HEK293 (cell line): Measurements from ENCODE around the gene SERPINI1.

Experiments used
- CTCF ChIA-PET: fragments of 350-600 bp; formaldehyde crosslinking; extraction: SDS; loops from one replicate; lab custom pipeline; 2021; ENCODE audit warnings: antibody characterized with exemption; lab: Yijun Ruan, JAX
- POLR2A ChIA-PET: fragments of 300-600 bp; formaldehyde crosslinking; extraction: SDS; loops from one replicate; lab custom pipeline; 2020; ENCODE audit warnings: antibody characterized with exemption, inconsistent platforms; lab: Yijun Ruan, JAX
- H3K27ac ChIP-seq: fragments of 200-500 bp; sonication (Bioruptor generic); 2 replicates; pipeline ENCODE4 v1.5.1; 2014; ENCODE audit warnings: low read depth, low read length, control low read depth, inconsistent platforms; ENCODE audit errors: extremely low read depth
- H3K36me3 ChIP-seq, 2 experiments: fragments of 200-500 bp in 1 of 2; sonication (Bioruptor generic) in 1 of 2; 1 replicate in 1 of 2; 2 replicates in 1 of 2; pipeline ENCODE4 v1.5.1; 2014 to 2017; ENCODE audit warnings: inconsistent platforms in 2 of 2, low read length in 2 of 2; ENCODE audit not compliant: control insufficient read depth in 2 of 2, insufficient read depth in 1 of 2
- H3K4me1 ChIP-seq: fragments of 200-500 bp; sonication (Bioruptor generic); 2 replicates; pipeline ENCODE4 v1.5.1; 2014; ENCODE audit warnings: mild to moderate bottlenecking, low read length, inconsistent platforms; ENCODE audit not compliant: control insufficient read depth, insufficient read depth
- H3K4me3 ChIP-seq: 2 replicates; pipeline ENCODE4 v1.5.1; 2011; ENCODE audit warnings: low read depth, mild to moderate bottlenecking, control low read depth, low read length, moderate library complexity
- H3K9me3 ChIP-seq: fragments of 200-500 bp; sonication (Bioruptor generic); 2 replicates; pipeline ENCODE4 v1.5.1; 2014; ENCODE audit warnings: low read depth, low read length, inconsistent platforms; ENCODE audit not compliant: control insufficient read depth, insufficient read depth
- GLIS1 ChIP-seq: fragments of 450-650 bp; formaldehyde crosslinking; IDR thresholded peaks from 2 replicates; pipeline ENCODE4 v1.5.1; 2016; ENCODE audit warnings: missing biosample characterization, missing genetic modification characterization
- HIC1 ChIP-seq: fragments of 450-650 bp; formaldehyde crosslinking; IDR thresholded peaks from 2 replicates; pipeline ENCODE4 v1.5.1; 2016; ENCODE audit warnings: missing biosample characterization, missing genetic modification characterization
- HOXC10 ChIP-seq: sonication (generic); formaldehyde crosslinking; IDR thresholded peaks from 2 replicates; pipeline ENCODE4 v1.8.1; 2023; ENCODE audit warnings: mild to moderate bottlenecking, missing genetic modification reagents
- KLF16 ChIP-seq: fragments of 450-650 bp; formaldehyde crosslinking; IDR thresholded peaks from 2 replicates; pipeline ENCODE4 v1.5.1; 2017; ENCODE audit warnings: missing biosample characterization, missing genetic modification characterization
- KLF9 ChIP-seq: fragments of 450-650 bp; formaldehyde crosslinking; IDR thresholded peaks from 2 replicates; pipeline ENCODE4 v1.5.1; 2016; ENCODE audit warnings: missing biosample characterization, missing genetic modification characterization, low read depth
- PRDM1 ChIP-seq: fragments of 450-650 bp; formaldehyde crosslinking; IDR thresholded peaks from 2 replicates; pipeline ENCODE4; 2016; ENCODE audit warnings: missing biosample characterization, missing genetic modification characterization
- PRDM10 ChIP-seq: fragments of 450-650 bp; formaldehyde crosslinking; IDR thresholded peaks from 2 replicates; pipeline ENCODE4 v1.5.1; 2016; ENCODE audit warnings: missing biosample characterization, missing genetic modification characterization
- PRDM4 ChIP-seq: fragments of 450-650 bp; formaldehyde crosslinking; IDR thresholded peaks from 2 replicates; pipeline ENCODE4 v1.5.1; 2017; ENCODE audit warnings: missing biosample characterization, missing genetic modification characterization
- REPIN1 ChIP-seq: fragments of 450-650 bp; formaldehyde crosslinking; IDR thresholded peaks from 2 replicates; pipeline ENCODE4 v1.5.1; 2017; ENCODE audit warnings: missing biosample characterization, missing genetic modification characterization, low read depth
- SP3 ChIP-seq: fragments of 450-650 bp; formaldehyde crosslinking; IDR thresholded peaks from 2 replicates; pipeline ENCODE4 v1.5.1; 2016; ENCODE audit warnings: missing biosample characterization, missing genetic modification characterization
- ZBTB17 ChIP-seq: fragments of 450-650 bp; formaldehyde crosslinking; IDR thresholded peaks from 2 replicates; pipeline ENCODE4 v1.5.1; 2016; ENCODE audit warnings: missing biosample characterization, missing genetic modification characterization
- ZNF121 ChIP-seq: fragments of 450-650 bp; formaldehyde crosslinking; IDR thresholded peaks from 2 replicates; pipeline ENCODE4 v1.5.1; 2016; ENCODE audit warnings: missing biosample characterization, missing genetic modification characterization
- ZNF132 ChIP-seq: fragments of 450-650 bp; formaldehyde crosslinking; IDR thresholded peaks from 2 replicates; pipeline ENCODE4 v1.5.1; 2017; ENCODE audit warnings: missing biosample characterization, missing genetic modification characterization, borderline replicate concordance
- ZNF146 ChIP-seq: fragments of 450-650 bp; formaldehyde crosslinking; IDR thresholded peaks from 2 replicates; pipeline ENCODE4 v1.5.1; 2016; ENCODE audit warnings: missing biosample characterization, missing genetic modification characterization
- ZNF157 ChIP-seq: fragments of 450-650 bp; formaldehyde crosslinking; IDR thresholded peaks from 2 replicates; pipeline ENCODE4 v1.5.1; 2016; ENCODE audit warnings: missing biosample characterization, missing genetic modification characterization
- ZNF169 ChIP-seq: fragments of 450-650 bp; formaldehyde crosslinking; IDR thresholded peaks from 2 replicates; pipeline ENCODE4 v1.5.1; 2016; ENCODE audit warnings: missing biosample characterization, missing genetic modification characterization
- ZNF2 ChIP-seq: fragments of 450-650 bp; formaldehyde crosslinking; IDR thresholded peaks from 2 replicates; pipeline ENCODE4 v1.5.1; 2016; ENCODE audit warnings: missing biosample characterization, missing genetic modification characterization
- ZNF214 ChIP-seq: fragments of 450-650 bp; formaldehyde crosslinking; IDR thresholded peaks from 2 replicates; pipeline ENCODE4 v1.5.1; 2017; ENCODE audit warnings: missing biosample characterization, mild to moderate bottlenecking, missing genetic modification characterization, borderline replicate concordance
- ZNF223 ChIP-seq: fragments of 450-650 bp; formaldehyde crosslinking; IDR thresholded peaks from 2 replicates; pipeline ENCODE4 v1.5.1; 2016; ENCODE audit warnings: missing biosample characterization, missing genetic modification characterization
- ZNF341 ChIP-seq: fragments of 450-650 bp; formaldehyde crosslinking; IDR thresholded peaks from 2 replicates; pipeline ENCODE4; 2016; ENCODE audit warnings: low read depth, missing biosample characterization, missing genetic modification characterization
- ZNF366 ChIP-seq: fragments of 450-650 bp; formaldehyde crosslinking; conservative IDR thresholded peaks from 2 replicates; pipeline ENCODE4 v1.5.1; 2016; ENCODE audit warnings: missing biosample characterization, missing genetic modification characterization
- ZNF423 ChIP-seq: fragments of 450-650 bp; formaldehyde crosslinking; IDR thresholded peaks from 2 replicates; pipeline ENCODE4 v1.5.1; 2016; ENCODE audit warnings: missing biosample characterization, missing genetic modification characterization
- ZNF48 ChIP-seq: fragments of 450-650 bp; formaldehyde crosslinking; IDR thresholded peaks from 2 replicates; pipeline ENCODE4 v1.5.1; 2016; ENCODE audit warnings: missing biosample characterization, missing genetic modification characterization
- ZNF544 ChIP-seq: fragments of 450-650 bp; formaldehyde crosslinking; IDR thresholded peaks from 2 replicates; pipeline ENCODE4 v1.5.0; 2017; ENCODE audit warnings: missing biosample characterization, missing genetic modification characterization
- ZNF561 ChIP-seq: fragments of 450-650 bp; IDR thresholded peaks from 2 replicates; pipeline ENCODE4 v1.5.1; 2018; ENCODE audit warnings: missing biosample characterization, missing genetic modification characterization, borderline replicate concordance
- ZNF629 ChIP-seq: fragments of 450-650 bp; formaldehyde crosslinking; IDR thresholded peaks from 2 replicates; pipeline ENCODE4 v1.5.1; 2017; ENCODE audit warnings: missing biosample characterization, missing genetic modification characterization
- ZNF654 ChIP-seq: fragments of 450-650 bp; formaldehyde crosslinking; IDR thresholded peaks from 2 replicates; pipeline ENCODE4 v1.5.1; 2016; ENCODE audit warnings: low read depth, missing biosample characterization, missing genetic modification characterization
- ZNF837 ChIP-seq: fragments of 450-650 bp; formaldehyde crosslinking; IDR thresholded peaks from 2 replicates; pipeline ENCODE4 v1.5.1; 2016; ENCODE audit warnings: missing biosample characterization, missing genetic modification characterization
- ZXDB ChIP-seq: fragments of 450-650 bp; formaldehyde crosslinking; IDR thresholded peaks from 2 replicates; pipeline ENCODE4 v1.5.1; 2016; ENCODE audit warnings: missing biosample characterization, missing genetic modification characterization

Gene SERPINI1

GRCh38 chr3:167742338-167742737 lies 6.8 kb downstream of the SERPINI1 start (continued):
- no peak for TF ChIP-seq KLF16
- TF ChIP-seq, all 188 proteins: peak for 0

- H3K9me3 ChIP-seq, result no peaks in the 10 kb centered on the region
- TF ChIP-seq KLF16, result no peak
- TF ChIP-seq ZNF629 (tag by site-specific recombination), result no peak
- no peak for TF ChIP-seq ZNF654 (tag by site-specific recombination)
- no peak for TF ChIP-seq ZNF214 (tag by site-specific recombination)
- no peak for TF ChIP-seq ZNF423
- TF ChIP-seq ZNF48, result no peak
- TF ChIP-seq ZNF121 (tag by site-specific recombination), result no peak
- TF ChIP-seq HOXC10 (CRISPR knock-in tag), result no peak
- no peak for TF ChIP-seq ZNF223
- no peak for TF ChIP-seq KLF9 (tag by site-specific recombination)
- no peak for TF ChIP-seq ZNF341 (tag by site-specific recombination)
- no peak for TF ChIP-seq SP3
- no peak for TF ChIP-seq ZNF366 (tag by site-specific recombination)
- TF ChIP-seq ZBTB17 (tag by site-specific recombination), result no peak
- TF ChIP-seq PRDM1, result no peak
- no peak for TF ChIP-seq HIC1
- TF ChIP-seq ZNF561, result no peak
- TF ChIP-seq GLIS1, result no peak
- no peak for TF ChIP-seq REPIN1 (tag by site-specific recombination)
- TF ChIP-seq PRDM10 (tag by site-specific recombination), result no peak
- ChIA-PET CTCF (no interaction called here), POLR2A (no interaction called here)
- H3K27ac ChIP-seq, result no peak overlapping the region
- H3K36me3 ChIP-seq, result no peaks in the 10 kb centered on the region
- no peaks in the 10 kb centered on the region for H3K4me1 ChIP-seq
- H3K4me3 ChIP-seq, result no peak overlapping the region
Observed at GRCh38 chr3:167743799-167744198, 8.3 kb downstream of the SERPINI1 start.

- H3K4me1 ChIP-seq, result no peaks in the 10 kb centered on the region
- no peak overlapping the region for H3K27ac ChIP-seq
- H3K4me3 ChIP-seq, result no peak overlapping the region
- ChIA-PET POLR2A (no interaction called here), CTCF (interaction anchor here (0.6 to 1.4 kb wide), 2 partner anchors 8 to 369 kb away, joined by 4 to 6 read pairs; partner anchors contain the start of gene ZBBX)
- no peaks in the 10 kb centered on the region for H3K9me3 ChIP-seq
- H3K36me3 ChIP-seq, result no peaks in the 10 kb centered on the region
- no peak for TF ChIP-seq PRDM4
- TF ChIP-seq ZNF837 (tag by site-specific recombination), result no peak
- no peak for TF ChIP-seq ZNF544 (tag by site-specific recombination)
- TF ChIP-seq ZXDB, result no peak
- TF ChIP-seq ZNF169 (tag by site-specific recombination), result no peak
- no peak for TF ChIP-seq ZNF2 (tag by site-specific recombination)
- no peak for TF ChIP-seq ZNF146 (tag by site-specific recombination)
- TF ChIP-seq ZNF157 (tag by site-specific recombination), result no peak
- no peak for TF ChIP-seq ZNF132 (tag by site-specific recombination)
Observed at GRCh38 chr3:167749209-167749608, 13.7 kb downstream of the SERPINI1 start.
